ENCODE data around the gene CDK10.
"Not testable (repeated sequence)": the region's sequence is repeated elsewhere in the genome, so short reads cannot be mapped to it uniquely, and the experiment has no call there.

The CDK10 gene

GRCh38 chr16:89668790-89669158 lies 17.7 kb upstream of the CDK10 start:
- no peak for DNase-seq

- DNase-seq: no peak
These were observed 16.7 kb upstream of the CDK10 start for GRCh38 chr16:89669755-89670154.

DNA sequence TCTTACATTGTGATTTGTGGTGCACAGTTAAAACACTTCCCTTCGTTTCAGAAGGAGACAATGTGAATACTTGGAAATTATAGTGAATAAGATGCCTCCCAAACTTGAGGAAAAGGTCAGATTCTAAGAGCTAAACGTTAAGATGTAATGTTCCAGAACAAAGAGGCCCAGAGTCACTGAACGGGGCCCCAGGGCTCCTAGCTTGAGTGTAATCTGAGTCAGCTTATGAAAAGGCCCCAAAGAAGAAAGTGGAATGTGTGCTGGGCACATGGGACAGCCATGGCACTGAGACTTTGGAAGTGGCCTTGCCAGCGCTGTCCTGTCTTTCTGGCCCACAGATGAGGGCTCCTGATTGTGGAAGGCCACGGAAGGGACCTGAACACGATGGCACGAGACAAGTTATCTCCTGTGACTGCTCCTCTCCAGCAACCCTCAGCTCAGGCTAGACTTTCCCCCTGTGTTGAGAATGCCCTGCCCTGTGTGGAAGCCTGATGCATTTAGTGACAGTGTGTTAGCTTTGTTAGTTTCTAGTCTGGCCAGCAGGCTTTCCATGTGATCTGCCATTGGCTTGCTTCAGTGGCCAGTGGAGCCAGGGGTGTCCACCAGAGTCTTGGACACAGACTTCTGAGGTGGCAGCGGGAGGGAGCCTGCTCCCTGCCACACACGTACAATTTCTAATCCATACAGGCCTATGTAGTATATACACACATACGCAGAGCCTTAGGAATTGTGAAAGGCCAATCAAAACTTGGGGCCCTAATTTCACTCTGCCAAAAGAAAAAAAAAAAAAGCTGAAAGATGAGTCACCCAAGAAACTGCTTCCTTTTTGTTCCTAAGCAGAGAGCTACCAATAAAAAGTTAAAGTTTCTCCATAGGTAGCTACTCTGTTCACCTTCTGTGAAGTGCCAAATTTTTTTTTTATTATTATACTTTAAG lies 15.7 kb upstream of the CDK10 start:
- no peak for DNase-seq

- DNase-seq: not testable (repeated sequence)
These were observed 14.9 kb upstream of the CDK10 start for GRCh38 chr16:89671565-89671964.

DNA sequence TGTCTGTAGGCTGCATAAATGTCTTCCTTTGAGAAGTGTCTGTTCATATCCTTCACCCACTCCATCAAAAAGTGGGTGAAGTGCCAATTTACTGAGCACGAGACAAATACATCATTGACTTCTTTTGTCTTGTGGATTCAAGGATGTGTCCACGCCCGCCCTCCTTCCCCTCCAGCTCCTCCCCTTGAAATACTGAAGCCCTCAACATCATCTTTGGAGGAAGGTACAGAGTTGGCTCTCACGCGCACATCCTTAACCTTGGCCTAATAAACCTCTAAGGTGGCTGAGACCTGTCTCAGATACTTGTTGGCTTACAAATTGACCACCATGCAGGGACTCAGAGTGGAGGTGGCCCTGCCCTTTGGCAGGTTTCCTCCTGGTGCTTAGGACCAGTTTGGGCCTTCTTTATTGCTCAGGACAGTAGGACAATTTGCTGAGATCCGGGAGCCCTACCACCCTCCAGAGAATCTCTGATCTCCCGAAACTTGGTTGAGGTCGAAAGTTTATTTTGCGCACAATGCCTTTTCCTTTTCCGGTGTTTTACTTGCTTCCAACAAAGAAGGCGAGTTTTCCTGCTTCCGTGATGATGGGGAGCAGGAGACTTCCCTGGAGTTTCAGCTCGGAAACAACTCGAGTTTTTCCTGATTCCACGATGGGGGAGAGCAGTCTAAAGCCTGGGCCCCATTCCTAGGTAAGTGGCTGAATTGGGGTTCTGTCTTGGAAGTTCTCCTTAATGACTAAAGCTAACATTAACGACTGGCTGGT lies 14.1 kb upstream of the CDK10 start:
- DNase-seq: no peak

- DNase-seq: no peak
These were observed 8.2 kb upstream of the CDK10 start for GRCh38 chr16:89678258-89678657.

- no peak for DNase-seq
These were observed 573 bp upstream of the CDK10 start for GRCh38 chr16:89685916-89686315.

- peak; percentile 53 for DNase-seq
These were observed 827 bp downstream of the CDK10 start for GRCh38 chr16:89687092-89687940.

DNA sequence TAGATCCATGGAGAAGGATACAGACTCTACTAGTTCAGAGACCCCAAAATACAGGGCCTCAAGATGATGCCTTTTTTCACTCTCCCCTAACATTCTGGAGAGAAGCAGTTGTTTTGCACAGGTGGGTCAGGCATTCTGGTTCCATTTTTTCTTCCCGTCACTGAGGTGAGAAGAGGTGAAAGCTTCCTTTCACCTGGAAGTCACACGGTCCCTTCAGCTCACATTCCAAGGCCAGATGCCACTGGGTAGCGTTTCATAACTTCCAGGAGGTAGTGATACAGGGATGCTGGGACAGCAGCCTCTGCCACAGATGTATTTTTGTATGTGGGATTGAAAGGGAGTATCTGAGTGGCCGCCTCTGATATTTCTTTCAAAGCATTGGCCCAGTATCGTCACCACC lies 1.9 kb downstream of the CDK10 start:
- no peak for DNase-seq

GRCh38 chr16:89689142-89689541 lies 2.7 kb downstream of the CDK10 start:
- no peak for DNase-seq

DNA sequence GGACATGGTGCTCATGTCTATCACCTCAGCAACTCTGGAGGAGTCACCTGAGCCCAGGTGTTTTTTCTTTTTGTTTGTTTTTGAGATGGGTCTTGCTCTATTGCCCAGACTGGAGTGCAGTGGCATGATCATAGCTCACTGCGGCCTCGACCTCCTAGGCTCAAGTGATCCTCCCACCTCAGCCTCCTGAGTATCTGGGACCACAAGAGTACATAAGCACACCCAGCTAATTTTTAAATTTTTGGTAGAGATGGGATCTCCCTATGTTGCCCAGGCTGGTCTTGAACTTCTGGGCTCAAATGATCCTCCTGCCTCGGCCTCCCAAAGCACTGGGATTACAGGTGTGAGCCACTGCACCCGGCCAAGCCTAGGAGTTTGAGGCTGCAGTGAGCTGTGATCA lies 3.1 kb downstream of the CDK10 start:
- DNase-seq: not testable (repeated sequence)

DNA sequence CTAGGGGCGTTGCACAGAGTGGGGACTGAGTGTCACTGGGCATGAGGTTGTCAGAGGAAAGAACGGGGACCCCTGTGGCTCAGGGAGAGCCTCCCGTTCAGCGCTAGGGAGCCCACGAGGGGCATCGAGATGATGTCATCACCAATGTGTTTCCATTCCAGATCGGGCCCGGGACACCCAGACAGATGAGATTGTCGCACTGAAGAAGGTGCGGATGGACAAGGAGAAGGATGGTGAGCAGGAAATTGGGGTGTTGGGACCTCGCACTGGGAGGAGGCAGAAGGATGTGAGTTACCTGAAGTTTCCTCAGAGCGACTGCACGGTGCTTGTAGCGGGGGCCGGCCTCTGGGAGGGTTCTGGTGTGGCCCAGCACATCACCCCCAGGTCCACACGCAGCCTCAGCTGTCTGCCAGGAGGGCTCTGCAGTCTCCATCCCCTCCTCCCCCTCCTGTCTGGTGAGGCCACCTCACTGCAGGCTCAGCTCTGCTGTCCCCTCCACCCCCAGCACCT lies 4.0 kb downstream of the CDK10 start:
- DNase-seq: no peak

DNA sequence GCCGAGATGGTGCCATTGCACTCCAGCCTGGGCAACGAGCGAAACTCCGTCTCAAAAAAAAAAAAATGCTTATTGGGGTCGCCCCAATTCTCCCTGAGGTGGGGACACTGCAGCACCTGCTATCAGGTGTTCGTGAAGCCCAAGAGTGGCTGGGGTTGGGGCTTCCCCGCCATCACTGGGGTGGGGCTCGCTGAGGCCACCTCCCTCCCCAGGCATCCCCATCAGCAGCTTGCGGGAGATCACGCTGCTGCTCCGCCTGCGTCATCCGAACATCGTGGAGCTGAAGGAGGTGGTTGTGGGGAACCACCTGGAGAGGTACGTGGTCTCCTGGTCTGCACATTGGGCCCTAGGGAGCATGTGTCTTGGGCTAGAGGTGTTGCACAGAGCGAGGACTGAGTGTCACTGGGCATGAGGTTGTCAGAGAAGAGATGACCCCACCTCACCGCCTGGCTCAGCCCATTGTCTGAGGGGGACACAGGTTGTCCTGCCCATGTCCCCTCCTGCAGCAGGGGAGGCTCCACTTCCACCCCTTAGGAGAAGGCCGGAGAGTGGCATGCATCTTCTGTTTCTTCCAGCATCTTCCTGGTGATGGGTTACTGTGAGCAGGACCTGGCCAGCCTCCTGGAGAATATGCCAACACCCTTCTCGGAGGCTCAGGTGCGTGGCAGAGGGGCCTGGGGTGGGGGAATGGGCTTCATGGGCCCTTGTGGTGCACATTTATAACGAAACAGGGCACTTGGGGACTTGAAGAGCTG lies 4.9 kb downstream of the CDK10 start:
- DNase-seq: no peak

GRCh38 chr16:89691986-89692569 lies 5.6 kb downstream of the CDK10 start:
- no peak for DNase-seq

DNA sequence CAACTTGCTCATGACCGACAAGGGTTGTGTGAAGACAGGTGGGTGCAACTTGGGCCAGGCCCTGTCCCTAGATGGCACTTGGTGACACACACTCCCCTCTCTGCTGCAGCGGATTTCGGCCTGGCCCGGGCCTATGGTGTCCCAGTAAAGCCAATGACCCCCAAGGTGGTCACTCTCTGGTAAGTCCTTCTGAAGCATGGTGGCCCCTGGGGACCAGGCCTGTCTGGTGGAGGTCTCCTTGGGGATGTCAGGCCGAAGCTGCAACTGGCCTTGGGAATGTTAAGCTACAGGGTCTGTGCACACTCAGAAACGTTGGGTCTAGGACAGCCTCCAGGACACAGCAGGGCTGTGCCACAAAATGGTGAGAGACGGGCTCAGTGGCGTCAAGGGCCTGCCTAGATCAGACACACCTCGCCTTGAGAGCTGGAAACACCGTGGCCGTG lies 6.8 kb downstream of the CDK10 start:
- no peak for DNase-seq

GRCh38 chr16:89693931-89694783 lies 7.7 kb downstream of the CDK10 start:
- peak; percentile 55 for DNase-seq

DNA sequence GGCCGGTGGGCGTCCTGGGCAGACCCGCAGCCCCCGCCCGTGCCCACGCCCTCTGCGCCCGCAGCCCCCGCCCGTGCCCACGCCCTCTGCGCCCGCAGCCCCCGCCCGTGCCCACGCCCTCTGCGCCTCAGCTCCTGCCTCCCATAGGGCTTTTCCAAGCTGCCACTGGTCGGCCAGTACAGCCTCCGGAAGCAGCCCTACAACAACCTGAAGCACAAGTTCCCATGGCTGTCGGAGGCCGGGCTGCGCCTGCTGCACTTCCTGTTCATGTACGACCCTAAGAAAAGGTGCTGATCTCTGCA lies 8.2 kb downstream of the CDK10 start:
- not testable (repeated sequence) for DNase-seq

DNA sequence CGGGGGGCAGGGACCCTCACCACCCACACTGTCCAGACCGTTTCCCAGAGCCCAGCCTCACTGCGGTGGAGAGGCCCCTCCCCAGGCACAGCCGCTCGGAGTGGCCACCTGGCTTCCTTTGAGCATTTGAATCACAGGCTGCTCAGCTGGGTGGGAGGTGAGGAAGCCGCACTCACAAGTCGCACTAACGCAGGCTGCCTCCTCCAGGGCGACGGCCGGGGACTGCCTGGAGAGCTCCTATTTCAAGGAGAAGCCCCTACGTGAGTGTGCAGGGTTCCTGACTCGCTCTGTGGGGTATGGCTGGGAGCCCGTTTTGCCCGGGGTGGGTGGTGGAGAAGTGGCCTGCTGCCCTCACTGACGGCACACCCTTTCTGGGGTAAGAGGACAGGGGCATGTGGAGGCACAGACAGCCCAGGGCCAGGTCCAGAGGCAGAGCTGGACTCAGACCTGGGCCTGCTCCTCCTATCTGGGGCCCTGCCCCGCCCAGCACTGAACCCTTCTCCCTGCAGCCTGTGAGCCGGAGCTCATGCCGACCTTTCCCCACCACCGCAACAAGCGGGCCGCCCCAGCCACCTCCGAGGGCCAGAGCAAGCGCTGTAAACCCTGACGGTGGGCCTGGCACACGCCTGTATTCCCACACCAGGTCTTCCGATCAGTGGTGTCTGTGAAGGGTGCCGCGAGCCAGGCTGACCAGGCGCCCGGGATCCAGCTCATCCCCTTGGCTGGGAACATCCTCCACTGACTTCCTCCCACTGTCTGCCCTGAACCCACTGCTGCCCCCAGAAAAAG lies 8.8 kb downstream of the CDK10 start:
- DNase-seq: peak; percentile 61

GRCh38 chr16:89695875-89696669 lies 9.6 kb downstream of the CDK10 start:
- peak; percentile 63 for DNase-seq

Measured in 8988T (cell line).